ENCODE measurements around the gene ITGB4.

The ITGB4 gene

DNA sequence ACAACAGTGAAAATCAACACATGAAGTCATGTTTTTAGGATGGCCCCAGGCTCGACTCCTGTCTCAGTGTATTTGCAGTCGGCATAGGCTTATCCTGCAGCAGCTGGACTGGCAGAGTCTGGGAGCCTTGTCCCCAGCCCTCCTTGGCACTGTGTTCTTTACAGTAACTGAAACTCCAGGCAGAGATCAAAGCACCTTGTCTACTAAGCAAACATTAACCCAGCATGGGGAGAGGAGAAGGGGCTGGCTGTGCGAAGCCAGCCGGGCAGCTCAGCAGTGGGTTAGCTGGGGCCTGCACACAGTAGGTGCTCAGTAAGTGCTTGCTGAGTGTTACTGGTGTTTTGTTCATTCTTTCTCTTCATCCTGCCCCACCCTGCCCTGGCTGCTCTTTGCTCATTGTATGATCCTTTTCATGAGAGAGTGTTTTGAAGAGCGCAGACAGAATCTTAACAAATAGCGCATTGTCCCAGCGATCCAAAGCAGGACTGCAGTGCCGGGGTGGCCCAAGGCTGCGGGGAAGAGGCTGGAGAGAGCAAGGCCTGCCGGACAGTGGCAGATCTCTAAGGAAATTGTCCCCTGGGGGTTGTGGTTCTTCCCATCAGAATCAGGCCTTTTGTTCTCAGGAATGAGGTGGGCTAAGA, 23.5 kb upstream of the ITGB4 start:
- no peak for DNase-seq (ENCODE audit: low spot score)

DNA sequence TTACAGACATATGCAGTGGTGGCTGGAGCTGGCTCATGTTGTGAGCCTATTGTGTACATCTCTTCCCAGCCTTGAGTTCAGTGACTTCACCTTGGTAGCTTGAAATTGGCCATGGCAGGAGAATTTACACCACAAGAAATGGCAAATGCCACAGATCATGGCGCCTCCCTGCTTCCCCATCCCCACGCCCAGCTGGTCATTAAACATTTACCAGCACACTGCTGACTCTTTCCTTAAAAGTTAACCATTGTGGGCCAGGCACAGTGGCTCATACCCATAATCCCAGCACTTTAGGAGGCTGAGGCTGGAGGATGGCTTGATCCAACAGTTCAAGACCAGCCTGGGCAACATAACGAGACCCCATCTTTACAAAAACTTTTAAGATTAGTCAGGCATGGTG, 22.6 kb upstream of the ITGB4 start:
- DNase-seq (ENCODE audit: low spot score), result no peak

DNA sequence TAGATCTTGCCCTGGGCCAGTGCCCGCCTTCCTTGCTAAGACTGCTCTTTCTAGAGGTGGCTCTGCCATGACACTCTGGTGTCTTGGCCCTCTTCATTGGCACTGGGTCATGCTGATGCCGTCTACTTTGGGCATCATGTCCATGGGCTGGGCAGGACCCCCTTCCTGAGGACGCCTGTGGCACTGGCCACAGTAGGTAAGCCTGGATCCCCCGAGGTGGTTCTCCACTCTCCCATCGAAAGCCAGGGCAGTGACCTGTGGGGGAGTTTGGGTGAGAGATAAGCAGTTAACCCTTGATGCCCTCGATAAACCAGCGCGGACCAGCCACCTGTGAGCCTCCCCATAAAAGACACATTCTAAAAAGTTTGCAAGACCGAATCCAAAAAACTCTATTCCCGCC, 20.0 kb upstream of the ITGB4 start:
- DNase-seq (ENCODE audit: low spot score), result no peak

DNA sequence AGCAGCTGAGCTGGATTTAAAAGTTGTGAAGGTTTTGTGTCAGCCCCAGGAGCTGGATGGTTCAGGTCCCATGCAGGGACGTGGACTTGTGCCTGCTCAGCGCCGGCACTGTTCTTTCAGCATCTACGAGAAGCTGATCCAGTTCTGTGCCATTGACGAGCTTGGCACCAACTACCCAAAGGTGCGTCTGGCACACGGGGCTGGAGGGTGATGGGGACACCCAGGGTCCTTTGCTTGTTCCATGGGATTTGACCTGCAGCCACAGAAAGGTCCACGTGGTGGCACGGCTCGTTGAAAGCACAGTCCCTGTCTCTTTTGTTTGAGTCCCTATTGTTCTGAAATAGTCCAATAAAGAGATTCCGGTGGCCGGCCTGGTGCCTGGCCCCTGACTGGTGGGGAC, 18.1 kb upstream of the ITGB4 start:
- no peak for DNase-seq (ENCODE audit: low spot score)

DNA sequence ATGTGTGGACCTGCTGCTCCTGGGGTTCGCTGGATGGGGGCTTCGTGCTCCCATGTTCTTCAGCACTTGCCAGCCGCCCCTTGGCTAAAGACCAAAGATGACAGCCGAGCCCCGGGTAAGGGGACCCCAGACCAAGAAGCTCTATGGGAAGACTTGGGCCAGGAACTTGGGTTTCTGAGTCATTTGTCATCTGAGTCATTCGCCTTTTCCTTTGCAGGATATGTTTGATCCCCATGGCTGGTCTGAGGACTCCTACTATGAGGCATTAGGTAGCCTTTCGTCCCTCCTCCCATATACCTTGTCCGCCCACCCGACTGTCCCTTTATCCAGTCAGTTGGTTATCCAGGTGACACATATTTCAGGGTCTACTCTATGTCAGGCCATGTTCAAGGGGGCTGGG, 17.7 kb upstream of the ITGB4 start:
- no peak for DNase-seq (ENCODE audit: low spot score)

DNA sequence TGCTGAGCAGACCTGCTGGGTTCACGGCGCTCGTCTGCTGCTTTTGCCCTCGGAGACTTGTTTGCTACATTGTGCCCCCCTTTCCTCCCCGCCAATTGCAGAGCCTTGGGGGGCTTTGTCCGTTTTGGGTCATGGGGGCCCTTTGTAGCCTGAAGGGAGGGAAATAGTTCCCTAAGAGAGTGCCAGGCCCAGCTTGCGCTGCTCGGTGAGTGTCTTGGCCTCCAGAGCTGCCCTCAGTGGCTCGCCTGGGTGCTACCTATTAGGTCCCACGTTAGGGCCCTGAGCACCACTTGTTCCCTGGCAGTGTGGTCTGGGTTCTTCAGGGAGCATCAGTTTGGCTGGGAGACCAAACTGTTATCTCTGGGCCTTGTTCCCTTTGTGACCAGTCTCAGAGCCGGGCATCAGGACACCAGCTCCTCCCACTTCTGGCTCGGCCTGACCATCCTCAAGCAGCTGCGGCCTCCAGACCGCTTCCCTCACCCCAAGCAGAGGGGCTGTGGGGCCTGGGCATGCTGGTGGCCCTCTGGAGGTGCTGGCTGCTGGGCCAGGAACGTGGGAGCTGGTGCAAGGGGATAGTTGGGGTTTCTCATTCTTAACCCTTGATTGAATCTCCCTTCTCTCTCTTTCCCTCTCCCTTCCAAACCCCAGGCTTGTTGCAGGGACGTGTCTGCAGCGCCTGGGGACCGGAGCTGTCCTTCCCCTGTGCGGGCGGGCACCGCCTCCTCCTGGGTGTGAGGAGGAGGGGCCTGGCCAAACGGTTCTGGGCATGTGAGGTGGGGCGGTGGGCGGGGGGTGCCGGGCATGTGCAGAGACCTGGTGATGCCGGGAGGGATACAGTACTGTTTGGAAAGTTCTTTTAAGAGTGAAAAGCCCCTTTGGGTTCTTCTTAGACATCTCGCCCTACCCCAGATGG, 16.0 kb upstream of the ITGB4 start:
- DNase-seq (ENCODE audit: low spot score), result no peak

DNA sequence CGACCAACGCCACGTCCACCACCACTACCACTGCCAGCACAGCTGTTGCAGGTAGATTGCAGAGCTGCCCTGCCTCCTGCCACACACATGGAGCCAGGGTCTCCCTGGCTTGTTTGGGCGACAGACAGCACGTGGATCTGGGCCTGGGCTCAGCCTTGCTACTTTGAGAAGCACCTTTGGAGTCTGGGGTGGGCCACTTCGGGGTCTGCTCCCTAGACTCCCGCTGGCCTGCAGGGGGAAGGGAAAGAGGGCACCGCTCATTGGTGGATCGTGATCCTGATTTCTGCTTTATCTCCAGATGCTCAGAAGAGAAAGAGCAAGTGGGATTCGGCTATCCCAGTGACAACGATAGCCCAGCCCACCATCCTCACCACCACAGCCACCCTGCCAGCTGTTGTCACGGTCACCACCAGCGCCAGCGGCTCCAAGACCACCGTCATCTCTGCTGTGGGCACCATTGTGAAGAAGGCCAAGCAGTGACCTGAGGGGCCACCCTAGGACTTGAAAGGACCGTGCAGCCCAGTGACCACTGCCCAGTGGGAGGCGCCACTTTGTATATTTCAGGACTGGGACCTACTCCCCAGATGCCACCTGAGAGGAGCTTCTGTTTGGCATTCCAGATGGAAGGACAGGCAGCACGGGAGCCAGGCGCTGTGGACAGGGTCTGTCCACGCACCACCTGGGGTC, 15.1 kb upstream of the ITGB4 start:
- DNase-seq (ENCODE audit: low spot score), result no peak

DNA sequence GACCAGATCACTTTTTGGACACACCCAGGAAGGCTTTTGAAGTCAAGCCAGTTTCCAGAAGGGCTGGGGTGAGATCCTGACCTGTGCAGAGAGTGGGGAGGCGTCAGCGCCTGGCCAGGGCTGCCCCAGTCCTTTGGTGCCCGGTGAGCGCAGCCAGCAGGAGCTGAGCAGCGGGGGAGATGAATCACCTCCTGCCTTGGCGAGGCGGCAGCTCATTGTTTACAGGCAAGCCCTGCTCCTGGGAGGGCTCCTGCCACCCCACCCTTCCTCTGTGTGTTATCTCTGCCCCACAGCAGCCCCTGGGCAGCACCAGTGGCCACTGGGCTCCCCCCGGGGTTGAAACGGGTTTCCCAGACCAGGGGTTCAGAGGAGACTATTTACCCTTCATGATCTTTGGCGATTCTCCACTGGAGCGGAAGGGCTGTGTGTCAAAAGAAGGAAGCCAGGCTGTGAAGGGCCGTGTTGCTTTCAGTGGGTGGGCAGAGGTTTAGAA, 14.1 kb upstream of the ITGB4 start:
- DNase-seq (ENCODE audit: low spot score), result no peak

DNA sequence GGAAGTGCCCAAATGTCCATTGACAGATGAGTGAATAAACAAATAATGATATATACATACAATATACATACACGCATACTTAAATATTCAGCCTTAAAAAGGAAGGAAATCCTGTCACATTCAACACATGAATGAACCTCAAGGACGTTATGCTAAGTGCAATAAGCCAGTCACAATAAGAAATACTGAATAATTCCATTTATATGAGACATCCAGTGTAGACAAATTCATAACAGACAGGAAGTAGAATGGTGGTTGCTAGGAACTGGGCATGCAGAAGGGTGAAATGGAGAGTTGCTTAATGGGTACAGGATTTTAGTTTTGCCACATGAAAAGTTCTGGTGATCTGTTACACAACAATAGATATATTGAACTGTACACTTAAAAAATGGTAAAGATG, 8.8 kb upstream of the ITGB4 start:
- peak; percentile 35 for DNase-seq (ENCODE audit: low spot score)

DNA sequence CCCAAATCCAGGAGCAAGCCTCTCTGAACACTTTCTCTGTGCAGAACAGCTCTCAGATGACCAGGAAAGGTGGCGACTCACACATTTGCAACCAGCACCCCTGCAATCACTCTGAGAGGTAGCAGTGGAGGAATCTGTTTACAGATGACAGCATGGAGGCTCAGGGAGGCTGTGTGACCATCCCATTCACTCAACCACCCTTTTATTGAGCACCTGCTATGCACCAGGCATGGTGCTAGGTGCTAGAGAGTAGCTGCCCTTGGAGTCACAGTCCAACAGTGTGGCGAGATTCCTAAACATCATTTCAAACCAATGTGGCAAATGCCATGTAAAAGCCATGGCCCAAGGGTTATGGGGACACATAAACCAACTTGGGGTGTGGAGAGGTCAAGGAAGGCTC, 1.5 kb upstream of the ITGB4 start:
- DNase-seq (ENCODE audit: low spot score), result no peak

DNA sequence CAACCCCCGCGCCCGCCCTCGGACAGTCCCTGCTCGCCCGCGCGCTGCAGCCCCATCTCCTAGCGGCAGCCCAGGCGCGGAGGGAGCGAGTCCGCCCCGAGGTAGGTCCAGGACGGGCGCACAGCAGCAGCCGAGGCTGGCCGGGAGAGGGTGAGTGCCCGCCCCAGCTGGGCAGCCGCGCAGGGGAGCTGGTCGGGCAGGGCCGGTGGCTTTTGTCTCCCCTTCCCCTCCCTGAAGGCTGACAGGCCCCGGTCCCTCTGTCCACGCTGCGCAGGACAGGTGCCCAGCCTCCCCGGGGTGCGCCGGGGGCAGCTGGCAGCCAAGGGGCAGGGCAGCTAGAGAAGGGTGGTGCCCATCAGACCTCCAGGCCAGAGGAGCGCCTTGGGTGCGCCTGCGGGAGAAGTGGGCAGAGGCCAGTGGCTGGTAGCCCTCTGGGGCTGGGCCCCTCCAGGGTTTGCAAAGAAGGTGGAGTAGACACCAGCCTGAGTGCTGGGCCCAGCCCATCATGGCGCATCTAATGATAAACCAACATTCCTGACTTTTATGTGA, 278 bp downstream of the ITGB4 start:
- DNase-seq (ENCODE audit: low spot score), result no peak

DNA sequence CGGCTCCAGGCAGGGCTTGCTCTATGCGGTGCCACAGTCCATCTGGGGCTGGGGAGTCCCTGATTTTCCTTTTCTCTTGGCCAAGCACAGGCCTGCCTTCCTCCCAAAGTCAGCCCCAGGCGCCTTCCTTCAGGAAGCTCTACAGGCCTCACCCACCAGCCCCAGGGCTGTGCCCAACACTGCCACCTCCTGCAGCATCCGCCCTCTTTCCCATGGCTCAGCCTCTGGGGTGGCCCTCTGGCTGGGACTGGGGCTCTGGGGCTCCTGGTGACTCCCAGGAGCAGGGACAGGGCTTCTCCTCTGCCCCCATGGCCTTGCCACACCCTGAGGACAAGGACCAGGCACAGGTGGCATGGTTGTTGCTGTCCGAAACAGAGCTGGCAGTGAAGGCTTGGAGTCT, 817 bp downstream of the ITGB4 start:
- DNase-seq (ENCODE audit: low spot score), result no peak

DNA sequence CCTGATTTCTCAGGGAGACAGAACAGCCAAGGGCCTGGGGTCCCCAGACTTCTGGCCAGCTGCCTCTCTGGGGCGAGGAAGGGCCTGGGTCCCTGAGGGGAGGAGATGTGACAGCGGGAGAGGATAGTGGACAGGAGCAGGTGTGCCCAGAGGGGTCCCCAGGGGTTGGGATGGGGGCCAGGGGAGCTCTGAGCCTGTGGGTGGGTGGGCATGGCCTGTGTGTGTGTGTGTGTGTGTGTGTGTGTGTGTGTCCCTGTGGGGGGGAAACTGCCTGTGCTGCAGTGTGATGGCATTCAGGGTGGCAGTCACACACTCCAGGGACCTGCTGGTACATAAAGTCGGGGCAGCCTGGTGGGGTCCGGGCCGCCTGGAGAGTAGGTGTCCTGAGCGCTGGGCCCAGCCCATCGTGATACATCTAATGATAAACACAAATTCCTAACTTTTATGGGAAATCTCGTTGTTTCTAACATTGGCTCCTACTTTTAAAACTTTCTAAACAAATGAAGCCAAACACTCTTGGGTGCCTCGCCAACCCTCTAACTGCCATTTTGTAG, 1.4 kb downstream of the ITGB4 start:
- DNase-seq (ENCODE audit: low spot score), result no peak

DNA sequence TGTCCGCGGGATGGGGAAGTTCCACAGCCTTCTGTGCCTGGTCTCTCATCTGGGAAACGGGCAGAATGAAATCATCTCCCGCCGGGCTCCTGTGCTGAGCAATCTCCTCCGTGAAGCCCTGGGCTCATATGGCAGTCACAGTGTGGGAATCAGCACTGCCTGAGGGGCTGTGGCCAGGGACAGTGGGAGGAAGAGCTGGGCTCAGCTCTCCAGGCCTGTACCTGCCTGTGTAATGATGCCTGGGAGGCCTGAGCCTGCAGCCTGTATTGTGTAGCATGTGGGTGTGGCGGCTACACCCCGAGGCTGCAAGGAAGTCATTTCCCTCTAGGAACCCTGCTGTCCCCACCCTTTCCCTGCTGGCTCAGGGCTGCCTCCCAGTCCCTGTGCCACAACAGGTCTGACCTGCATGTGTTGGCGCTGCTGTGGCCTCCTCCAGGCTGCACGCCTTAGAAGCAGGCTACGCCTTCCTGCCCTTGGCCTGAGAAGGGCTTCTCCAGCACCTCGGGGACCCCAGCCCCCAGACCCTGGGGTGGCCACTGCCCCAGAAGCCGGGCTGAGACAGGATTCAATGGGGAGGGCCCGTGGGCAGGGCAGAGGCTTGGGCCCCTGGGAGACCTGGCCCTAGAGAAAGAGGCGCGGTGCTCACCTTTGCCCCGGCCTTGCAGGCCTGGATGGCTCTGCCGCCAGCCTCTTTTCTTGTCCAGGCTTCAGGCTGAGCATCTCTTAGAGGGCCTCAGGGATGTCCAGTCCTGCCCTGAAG, 2.1 kb downstream of the ITGB4 start:
- DNase-seq (ENCODE audit: low spot score), result no peak

DNA sequence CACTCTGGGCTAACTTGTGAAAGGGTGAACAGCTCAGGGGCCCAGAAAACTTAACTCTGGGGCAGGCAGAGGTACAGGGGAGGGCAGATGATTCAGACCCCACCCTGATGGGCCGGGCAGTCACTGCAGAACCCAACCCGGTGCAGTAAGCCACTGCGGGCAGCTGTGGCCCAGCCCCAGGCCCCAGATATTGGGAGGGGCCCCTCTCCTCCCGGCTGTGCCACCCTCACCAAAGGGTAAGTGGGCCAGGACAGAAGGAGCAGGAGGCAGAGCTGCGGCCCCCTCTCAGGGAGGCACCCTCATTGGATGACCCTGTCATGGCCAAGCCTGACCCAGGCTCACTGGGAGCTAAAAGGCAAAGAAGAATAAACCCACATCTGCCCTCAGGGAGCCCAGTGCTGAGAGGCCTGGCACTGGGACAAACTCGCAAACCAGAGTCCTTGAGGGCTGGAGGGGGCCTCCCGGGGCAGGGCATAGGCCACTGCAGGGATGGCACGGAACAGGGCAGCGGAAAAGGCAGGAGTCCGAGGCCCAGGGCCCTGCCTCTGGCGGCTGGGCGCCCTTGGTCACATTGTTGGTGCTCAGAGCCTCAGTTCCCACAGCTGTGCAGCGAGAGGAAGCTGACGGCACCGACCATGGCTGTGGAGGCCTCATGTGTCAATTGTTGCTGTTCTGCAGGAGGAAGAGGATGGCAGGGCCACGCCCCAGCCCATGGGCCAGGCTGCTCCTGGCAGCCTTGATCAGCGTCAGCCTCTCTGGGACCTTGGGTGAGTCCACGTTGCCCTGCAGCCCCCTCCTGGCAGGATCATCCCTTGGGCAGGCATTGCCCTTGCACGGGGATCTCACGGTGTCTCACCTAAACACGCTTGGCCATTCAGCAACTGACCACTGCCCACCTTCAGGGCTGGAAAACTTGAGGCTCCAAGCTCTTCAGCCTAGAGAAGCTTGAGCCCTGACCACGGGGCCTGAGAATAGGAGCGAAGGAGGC, 3.1 kb downstream of the ITGB4 start:
- DNase-seq (ENCODE audit: low spot score), result no peak

DNA sequence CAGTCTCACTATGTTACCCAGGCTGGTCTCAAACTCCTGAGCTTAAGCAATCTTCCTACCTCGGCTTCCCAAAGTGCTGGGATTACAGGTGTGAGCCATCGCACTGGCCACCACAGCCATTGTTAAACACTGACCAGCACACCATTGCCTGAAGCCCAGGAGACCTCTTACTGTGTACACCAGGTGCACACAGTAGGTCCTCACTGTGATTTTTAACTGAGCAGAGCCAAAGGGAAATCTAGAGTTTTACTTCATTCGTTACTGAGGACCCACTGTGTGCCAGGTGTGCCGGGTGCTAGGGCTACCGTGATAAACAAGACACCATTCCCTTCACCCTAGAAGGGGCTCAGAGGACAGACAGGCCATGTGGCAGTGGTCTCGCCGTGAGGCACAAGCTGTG, 4.2 kb downstream of the ITGB4 start:
- DNase-seq (ENCODE audit: low spot score), result no peak

DNA sequence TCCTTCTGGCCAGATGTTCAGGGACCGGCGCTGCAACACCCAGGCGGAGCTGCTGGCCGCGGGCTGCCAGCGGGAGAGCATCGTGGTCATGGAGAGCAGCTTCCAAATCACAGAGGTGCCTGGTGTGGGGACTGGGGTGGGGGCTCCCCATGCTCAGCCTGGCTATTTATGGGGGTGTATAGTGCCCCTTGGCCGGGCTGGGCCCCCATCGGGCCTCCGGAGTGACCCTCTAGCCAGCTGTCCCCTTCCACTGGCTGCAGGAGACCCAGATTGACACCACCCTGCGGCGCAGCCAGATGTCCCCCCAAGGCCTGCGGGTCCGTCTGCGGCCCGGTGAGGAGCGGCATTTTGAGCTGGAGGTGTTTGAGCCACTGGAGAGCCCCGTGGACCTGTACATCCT, 6.1 kb downstream of the ITGB4 start:
- DNase-seq (ENCODE audit: low spot score), result no peak

DNA sequence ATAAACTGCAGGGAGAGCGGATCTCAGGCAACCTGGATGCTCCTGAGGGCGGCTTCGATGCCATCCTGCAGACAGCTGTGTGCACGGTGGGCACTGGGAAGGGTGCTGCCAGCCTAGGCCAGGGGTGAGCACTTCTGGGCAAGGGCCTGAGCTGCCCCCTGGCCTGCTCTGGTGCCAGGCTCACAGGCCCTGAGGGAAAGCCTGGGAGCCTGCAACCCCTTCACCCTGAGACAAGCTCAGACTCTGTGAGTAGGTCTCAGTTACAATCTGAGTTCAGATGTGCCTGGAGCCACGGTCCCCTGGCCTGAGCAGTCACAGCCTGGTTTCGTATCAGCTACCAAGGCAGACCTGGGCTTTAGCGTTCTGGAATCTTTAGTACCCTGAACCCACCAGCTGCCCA, 8.1 kb downstream of the ITGB4 start:
- no peak for DNase-seq (ENCODE audit: low spot score)

DNA sequence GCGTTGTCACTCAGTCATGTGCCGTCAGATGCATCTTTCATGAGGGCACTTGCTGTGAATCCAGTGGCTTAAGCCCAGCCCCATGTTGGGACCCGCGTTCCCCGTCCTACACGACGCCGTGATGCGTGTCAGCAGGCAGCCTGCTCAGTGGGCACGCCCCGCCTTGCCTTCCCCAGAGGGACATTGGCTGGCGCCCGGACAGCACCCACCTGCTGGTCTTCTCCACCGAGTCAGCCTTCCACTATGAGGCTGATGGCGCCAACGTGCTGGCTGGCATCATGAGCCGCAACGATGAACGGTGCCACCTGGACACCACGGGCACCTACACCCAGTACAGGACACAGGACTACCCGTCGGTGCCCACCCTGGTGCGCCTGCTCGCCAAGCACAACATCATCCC, 8.8 kb downstream of the ITGB4 start:
- DNase-seq (ENCODE audit: low spot score), result no peak

DNA sequence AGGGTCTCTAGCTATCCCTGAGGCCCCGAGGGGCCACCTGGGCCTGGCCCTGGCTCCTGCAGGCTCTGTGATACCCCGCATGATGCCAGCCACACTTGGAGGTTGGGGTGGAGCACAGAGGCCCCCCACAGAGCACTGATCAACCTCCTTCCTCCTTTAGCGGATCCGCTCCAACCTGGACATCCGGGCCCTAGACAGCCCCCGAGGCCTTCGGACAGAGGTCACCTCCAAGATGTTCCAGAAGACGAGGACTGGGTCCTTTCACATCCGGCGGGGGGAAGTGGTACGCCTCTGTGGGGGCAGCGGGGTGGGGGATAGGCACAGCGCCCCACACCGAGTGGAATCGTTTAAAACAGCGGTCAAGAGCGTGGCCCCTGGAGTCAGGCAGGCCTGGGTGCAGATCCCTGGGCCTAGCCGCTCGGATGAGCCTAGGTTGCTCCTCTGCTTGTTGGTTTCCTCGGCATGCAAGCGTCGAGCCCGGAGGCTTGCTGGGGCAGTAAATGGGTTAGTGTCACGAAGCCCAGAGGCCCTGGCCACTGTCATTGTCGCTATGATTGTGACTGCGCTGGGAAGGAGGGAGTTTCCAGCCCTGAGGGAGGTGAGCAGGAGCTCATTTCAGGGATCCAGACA, 9.9 kb downstream of the ITGB4 start:
- DNase-seq (ENCODE audit: low spot score), result no peak

Measured in RKO (cell line).